NT2/D1 (cell line): ENCODE results near the gene AGPAT2.
A peak's percentile ranks its signal among the peaks of the same experiment; 100 is the strongest.

ENCODE experiments used
- DNase-seq: peaks from one replicate; pipeline ENCODE4 v3.0.0-alpha.2; 2011; ENCODE audit warnings: low read depth, low spot score
- H3K27me3 ChIP-seq: 2 replicates; pipeline ENCODE4 v1.6.0; 2011; ENCODE audit warnings: mild to moderate bottlenecking; ENCODE audit not compliant: insufficient read length, insufficient read depth
- H3K36me3 ChIP-seq: 2 replicates; pipeline ENCODE4 v1.6.1; 2011; ENCODE audit warnings: mild to moderate bottlenecking, low read length, mixed read lengths; ENCODE audit not compliant: insufficient read depth, insufficient read length
- H3K4me1 ChIP-seq: 2 replicates; pipeline ENCODE4 v1.5.1; 2011; ENCODE audit not compliant: insufficient read depth, insufficient read length
- H3K4me3 ChIP-seq: 2 replicates; pipeline ENCODE4 v1.5.1; 2011; ENCODE audit warnings: low read depth; ENCODE audit not compliant: insufficient read length
- H3K9ac ChIP-seq: 2 replicates; pipeline ENCODE4 v1.6.0; 2011; ENCODE audit warnings: low read depth; ENCODE audit not compliant: insufficient read length
- H3K9me3 ChIP-seq: 2 replicates; pipeline ENCODE4 v1.5.1; 2011; ENCODE audit warnings: mild to moderate bottlenecking, low read length; ENCODE audit not compliant: insufficient read depth
- SUZ12 ChIP-seq: IDR thresholded peaks from 2 replicates; pipeline ENCODE4 v1.6.1; 2011; ENCODE audit not compliant: insufficient read length, insufficient read depth; ENCODE audit errors: extremely low read depth
- YY1 ChIP-seq: IDR thresholded peaks from 2 replicates; pipeline ENCODE4 v1.6.1; 2011; ENCODE audit not compliant: insufficient read length, insufficient read depth
- ZNF274 ChIP-seq: IDR thresholded peaks from 2 replicates; pipeline ENCODE4 v1.6.1; 2011; ENCODE audit warnings: mild to moderate bottlenecking, low read depth, low read length

The AGPAT2 gene

GRCh38 chr9:136684799-136685198 lies 2.5 kb downstream of the AGPAT2 start:
- peaks cover 4% of the 10 kb centered on the region for H3K36me3 ChIP-seq
- peaks cover 46% of the 10 kb centered on the region for H3K4me1 ChIP-seq
- no peaks in the 10 kb centered on the region for H3K9me3 ChIP-seq
- H3K4me3 ChIP-seq = no peak overlapping the region
- TF ChIP-seq SUZ12 = no peak
- TF ChIP-seq YY1 = no peak
- no peak for TF ChIP-seq ZNF274
- DNase-seq = no peak
- H3K9ac ChIP-seq = peak overlapping the region; percentile 51
- peaks cover 22% of the 10 kb centered on the region for H3K27me3 ChIP-seq

DNA sequence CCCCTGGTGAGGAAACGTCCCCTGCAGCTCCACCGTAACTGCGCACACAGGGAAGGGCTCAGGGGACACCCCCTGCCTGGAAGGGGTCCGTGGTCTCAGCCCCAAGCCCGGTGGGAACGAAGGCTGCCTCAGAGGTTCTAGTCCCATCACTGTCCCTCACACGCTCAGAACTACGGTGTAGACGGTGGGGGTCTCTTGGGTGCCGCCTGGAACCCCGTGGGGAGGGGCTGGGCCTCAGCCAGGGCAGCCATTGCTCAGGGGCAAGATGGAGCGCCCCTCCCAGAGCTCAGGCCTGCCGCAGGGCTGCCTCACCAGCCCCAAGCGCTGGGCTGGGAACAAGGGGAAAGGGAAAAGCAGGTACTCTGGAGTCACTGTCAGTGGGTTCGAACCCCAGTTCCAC lies 2.9 kb downstream of the AGPAT2 start:
- Histone ChIP-seq H3K9me3 (no peaks in the 10 kb centered on the region), H3K4me1 (peaks cover 49% of the 10 kb centered on the region), H3K9ac (no peak overlapping the region), H3K36me3 (peaks cover 6% of the 10 kb centered on the region), H3K27me3 (peaks cover 21% of the 10 kb centered on the region), H3K4me3 (no peak overlapping the region)
- DNase-seq = no peak
- TF ChIP-seq YY1 (no peak), ZNF274 (no peak), SUZ12 (no peak)

DNA sequence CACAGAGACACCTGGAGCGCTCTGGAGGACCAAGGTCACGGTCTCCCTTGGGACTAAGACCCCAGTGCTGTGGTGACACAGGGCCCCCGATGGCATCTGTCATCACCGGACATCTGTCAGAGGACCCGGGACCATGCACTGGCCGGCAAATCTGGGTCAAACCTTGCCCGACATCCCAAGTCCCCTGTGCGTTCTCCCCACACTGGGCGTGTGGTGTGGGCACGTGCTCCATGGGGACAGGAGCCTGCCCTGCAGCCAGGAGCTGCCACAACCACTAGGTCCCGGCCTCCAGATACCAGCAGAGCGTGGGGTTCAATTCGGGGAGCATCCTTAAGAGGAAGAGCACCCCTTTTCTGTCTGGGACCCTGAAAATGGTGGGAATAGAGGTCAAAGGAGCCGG lies 3.5 kb downstream of the AGPAT2 start:
- H3K4me3 ChIP-seq = no peak overlapping the region
- H3K36me3 ChIP-seq = peaks cover 9% of the 10 kb centered on the region
- peaks cover 15% of the 10 kb centered on the region for H3K27me3 ChIP-seq
- peaks cover 52% of the 10 kb centered on the region for H3K4me1 ChIP-seq
- DNase-seq = no peak
- H3K9me3 ChIP-seq = no peaks in the 10 kb centered on the region
- TF ChIP-seq ZNF274 = no peak
- no peak for TF ChIP-seq SUZ12
- no peak for TF ChIP-seq YY1
- peak overlapping the region; percentile 82 for H3K9ac ChIP-seq

DNA sequence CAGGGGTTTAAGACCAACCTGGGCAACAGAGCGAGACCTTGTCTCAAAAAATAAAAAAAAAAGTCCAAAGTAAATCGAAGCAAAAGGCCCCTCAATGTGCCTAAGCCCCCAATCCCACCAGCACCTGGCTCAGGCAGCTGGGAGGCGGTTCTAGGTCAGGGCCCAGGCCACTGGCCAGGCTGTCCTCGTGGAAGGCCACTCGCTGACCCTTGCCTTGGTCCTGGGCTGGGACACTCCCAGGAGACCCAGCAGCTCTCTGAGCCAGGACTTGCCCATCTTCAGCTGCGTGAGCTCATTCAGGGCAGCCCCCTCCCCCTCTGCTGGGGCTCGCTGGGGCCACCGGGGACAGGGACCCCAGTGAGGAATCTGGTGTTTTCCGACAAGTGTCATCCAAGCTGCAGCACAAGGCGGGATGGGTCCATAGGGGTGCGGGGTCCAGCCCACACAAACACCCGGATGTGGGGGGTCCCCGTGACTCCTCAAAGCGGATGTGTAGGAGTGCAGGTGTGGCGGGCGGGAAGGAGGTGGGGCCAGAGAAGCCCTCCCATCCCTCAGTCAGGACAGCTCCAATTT lies 4.0 kb downstream of the AGPAT2 start:
- no peak for DNase-seq
- Histone ChIP-seq H3K9me3 (no peaks in the 10 kb centered on the region), H3K36me3 (peaks cover 9% of the 10 kb centered on the region), H3K4me1 (peaks cover 48% of the 10 kb centered on the region), H3K9ac (peak overlapping the region; percentile 82), H3K27me3 (peaks cover 10% of the 10 kb centered on the region), H3K4me3 (no peak overlapping the region)
- TF ChIP-seq SUZ12 = no peak
- no peak for TF ChIP-seq YY1
- no peak for TF ChIP-seq ZNF274

- TF ChIP-seq YY1 (no peak), SUZ12 (no peak), ZNF274 (no peak)
- Histone ChIP-seq H3K4me3 (no peak overlapping the region), H3K9ac (peak overlapping the region; percentile 74), H3K9me3 (no peaks in the 10 kb centered on the region), H3K4me1 (peaks cover 44% of the 10 kb centered on the region), H3K27me3 (peaks cover 5% of the 10 kb centered on the region), H3K36me3 (peaks cover 9% of the 10 kb centered on the region)
- DNase-seq = no peak
Observed at GRCh38 chr9:136682710-136683109, 4.5 kb downstream of the AGPAT2 start.

- H3K36me3 ChIP-seq = peaks cover 12% of the 10 kb centered on the region
- no peak overlapping the region for H3K4me3 ChIP-seq
- TF ChIP-seq ZNF274 (no peak), SUZ12 (no peak), YY1 (no peak)
- H3K27me3 ChIP-seq = peaks cover 3% of the 10 kb centered on the region
- no peak for DNase-seq
- H3K9me3 ChIP-seq = no peaks in the 10 kb centered on the region
- peak overlapping the region; percentile 74 for H3K9ac ChIP-seq
- H3K4me1 ChIP-seq = peaks cover 44% of the 10 kb centered on the region
Observed at GRCh38 chr9:136681945-136682699, 5.1 kb downstream of the AGPAT2 start.

DNA sequence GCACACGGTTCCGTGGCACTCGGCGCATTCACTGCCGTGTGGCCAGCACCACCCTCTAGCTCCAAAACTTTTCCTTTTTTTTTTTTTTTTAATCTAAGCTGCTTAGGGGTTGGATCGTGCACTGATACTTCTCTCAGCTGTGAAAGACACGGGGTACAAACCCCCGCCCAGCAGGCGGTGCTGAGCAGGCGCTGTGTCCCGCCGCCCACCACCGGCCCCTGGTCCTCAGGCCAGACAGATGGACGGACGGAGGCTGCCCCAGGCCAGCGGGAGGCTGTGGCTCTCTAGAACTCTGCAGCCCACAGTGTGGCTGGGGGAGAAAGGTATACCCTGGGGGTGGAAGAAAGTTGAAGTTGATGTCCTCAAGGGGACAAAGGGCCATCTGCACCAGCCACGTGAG lies 6.2 kb downstream of the AGPAT2 start:
- H3K4me1 ChIP-seq = peaks cover 44% of the 10 kb centered on the region
- DNase-seq = no peak
- TF ChIP-seq ZNF274 (no peak), YY1 (no peak), SUZ12 (no peak)
- H3K4me3 ChIP-seq = no peak overlapping the region
- H3K36me3 ChIP-seq = peaks cover 21% of the 10 kb centered on the region
- peak overlapping the region; percentile 11 for H3K9ac ChIP-seq
- H3K27me3 ChIP-seq = no peaks in the 10 kb centered on the region
- no peaks in the 10 kb centered on the region for H3K9me3 ChIP-seq

GRCh38 chr9:136679431-136679941 lies 7.8 kb downstream of the AGPAT2 start:
- Histone ChIP-seq H3K9me3 (no peaks in the 10 kb centered on the region), H3K4me1 (peaks cover 40% of the 10 kb centered on the region), H3K4me3 (no peak overlapping the region), H3K36me3 (peaks cover 24% of the 10 kb centered on the region), H3K9ac (peak overlapping the region; percentile 53), H3K27me3 (no peaks in the 10 kb centered on the region)
- TF ChIP-seq YY1 = no peak
- no peak for TF ChIP-seq SUZ12
- no peak for TF ChIP-seq ZNF274
- no peak for DNase-seq
